NCI-H510A treated with DMSO at 0.1 percent for 48 hours (cell line): ENCODE measurements around the gene NUDT4.
"Not testable (repeated sequence)": the region's sequence is repeated elsewhere in the genome, so short reads cannot be mapped to it uniquely, and the experiment has no call there.

Experiments used
- DNase-seq: peaks from one replicate; lab custom pipeline; 2025; lab: John Stamatoyannopoulos, UW

The NUDT4 gene

GRCh38 chr12:93429448-93429847 is 51.7 kb downstream of the NUDT4 start:
- DNase-seq = no peak

- DNase-seq = no peak
These were observed 52.1 kb downstream of the NUDT4 start for GRCh38 chr12:93429852-93430251.

GRCh38 chr12:93430280-93430679 is 52.6 kb downstream of the NUDT4 start:
- no peak for DNase-seq

GRCh38 chr12:93432031-93432430 is 54.3 kb downstream of the NUDT4 start:
- DNase-seq = not testable (repeated sequence)

- no peak for DNase-seq
These were observed 56.6 kb downstream of the NUDT4 start for GRCh38 chr12:93434256-93434865.

GRCh38 chr12:93438266-93439050 is 60.7 kb downstream of the NUDT4 start:
- DNase-seq = no peak

GRCh38 chr12:93440043-93440835 is 62.5 kb downstream of the NUDT4 start:
- no peak for DNase-seq

GRCh38 chr12:93441081-93441616 is 63.4 kb downstream of the NUDT4 start:
- DNase-seq = no peak

- DNase-seq = peak; percentile 83
These were observed 64.1 kb downstream of the NUDT4 start, which contains the start of gene UBE2N for GRCh38 chr12:93441617-93442410. Gene UBE2N, minus strand, starts transcription at chr12:93441947. Its CDS starts 63 bp downstream, at chr12:93441884.

- DNase-seq = no peak
These were observed 65.0 kb downstream of the NUDT4 start for GRCh38 chr12:93442411-93443340.

- no peak for DNase-seq
These were observed 65.9 kb downstream of the NUDT4 start for GRCh38 chr12:93443576-93443975.

- peak; percentile 59 for DNase-seq
These were observed 70.0 kb downstream of the NUDT4 start for GRCh38 chr12:93447555-93448290.

- no peak for DNase-seq
These were observed 71.1 kb downstream of the NUDT4 start for GRCh38 chr12:93448796-93449195.

GRCh38 chr12:93449277-93449676 is 71.6 kb downstream of the NUDT4 start:
- DNase-seq = no peak

GRCh38 chr12:93451423-93452158 is 73.9 kb downstream of the NUDT4 start:
- DNase-seq = no peak

- no peak for DNase-seq
These were observed 75.9 kb downstream of the NUDT4 start for GRCh38 chr12:93453633-93454032.

GRCh38 chr12:93456077-93456476 is 78.4 kb downstream of the NUDT4 start:
- DNase-seq = no peak
